H9 (cell line): ENCODE results near the gene NPAS2. TPM values are rescaled to one million over a fixed set of nuclear protein-coding genes. Genes with fewer than 3 reads are reported as not detected.

ENCODE experiments used
- DNase-seq: peaks from one replicate; pipeline ENCODE4 v3.0.0-alpha.2; 2017
- H2AFZ ChIP-seq: one replicate; pipeline ENCODE4 v1.6.1; 2013; ENCODE audit warnings: mild to moderate bottlenecking, low read length, control low read depth, moderate library complexity
- H2AK5ac ChIP-seq: 2 replicates; pipeline ENCODE4 v1.6.1; 2013; ENCODE audit warnings: low read length, control low read depth, mixed read lengths; ENCODE audit not compliant: insufficient read length
- H2BK120ac ChIP-seq: one replicate; pipeline ENCODE4 v1.6.1; 2013; ENCODE audit warnings: low read depth, mild to moderate bottlenecking, low read length, control low read depth, inconsistent platforms; ENCODE audit not compliant: poor library complexity, severe bottlenecking
- H2BK12ac ChIP-seq: 2 replicates; pipeline ENCODE4 v1.6.1; 2013; ENCODE audit warnings: low read length, control low read depth, mixed read lengths, low read depth; ENCODE audit not compliant: insufficient read length
- H2BK15ac ChIP-seq: 2 replicates; pipeline ENCODE4 v1.6.1; 2013; ENCODE audit warnings: low read depth, low read length, control low read depth
- H2BK20ac ChIP-seq: one replicate; pipeline ENCODE4 v1.6.1; 2013; ENCODE audit warnings: low read depth, mild to moderate bottlenecking, low read length, control low read depth, inconsistent platforms; ENCODE audit not compliant: poor library complexity, severe bottlenecking
- H2BK5ac ChIP-seq: 2 replicates; pipeline ENCODE4 v1.6.1; 2013; ENCODE audit warnings: low read length, control low read depth, mixed read lengths; ENCODE audit not compliant: insufficient read length
- H3K14ac ChIP-seq: 2 replicates; pipeline ENCODE4 v1.6.1; 2013; ENCODE audit warnings: low read length, control low read depth; ENCODE audit not compliant: insufficient read depth
- H3K18ac ChIP-seq: 2 replicates; pipeline ENCODE4 v1.6.1; 2013; ENCODE audit warnings: low read depth, mild to moderate bottlenecking, mixed read lengths, low read length, control low read depth; ENCODE audit not compliant: insufficient read length
- H3K23ac ChIP-seq: 2 replicates; pipeline ENCODE4 v1.6.1; 2013; ENCODE audit warnings: low read length, control low read depth, mixed read lengths, low read depth; ENCODE audit not compliant: insufficient read length
- H3K23me2 ChIP-seq: 2 replicates; pipeline ENCODE4 v1.6.1; 2013; ENCODE audit warnings: low read depth, mild to moderate bottlenecking, mixed read lengths, low read length, control low read depth; ENCODE audit not compliant: insufficient read length, poor library complexity, severe bottlenecking
- H3K27ac ChIP-seq: 2 replicates; pipeline ENCODE4 v1.5.1; 2013; ENCODE audit warnings: low read length, control low read depth, mixed read lengths, low read depth; ENCODE audit not compliant: insufficient read length
- H3K27me3 ChIP-seq: 2 replicates; pipeline ENCODE4 v1.6.1; 2013; ENCODE audit warnings: low read length, control low read depth, inconsistent platforms; ENCODE audit not compliant: insufficient read depth
- H3K4ac ChIP-seq: 2 replicates; pipeline ENCODE4 v1.6.1; 2013; ENCODE audit warnings: low read depth, mild to moderate bottlenecking, control low read depth, inconsistent platforms, low read length, moderate library complexity
- H3K4me1 ChIP-seq: 2 replicates; pipeline ENCODE4 v1.6.1; 2013; ENCODE audit warnings: low read length, control low read depth, inconsistent platforms; ENCODE audit not compliant: insufficient read depth
- H3K4me2 ChIP-seq: 2 replicates; pipeline ENCODE4 v1.6.1; 2013; ENCODE audit warnings: low read length, control low read depth, mixed read lengths; ENCODE audit not compliant: insufficient read length, insufficient read depth
- H3K56ac ChIP-seq: 2 replicates; pipeline ENCODE4 v1.6.1; 2013; ENCODE audit warnings: low read depth, mild to moderate bottlenecking, mixed read lengths, low read length, control low read depth; ENCODE audit not compliant: insufficient read length
- H3K79me1 ChIP-seq: 2 replicates; pipeline ENCODE4 v1.6.1; 2013; ENCODE audit warnings: low read depth, mild to moderate bottlenecking, moderate library complexity, low read length, control low read depth, inconsistent platforms; ENCODE audit not compliant: insufficient read depth, poor library complexity, severe bottlenecking
- H3K79me2 ChIP-seq: 2 replicates; pipeline ENCODE4 v1.6.1; 2013; ENCODE audit warnings: low read length, control low read depth, inconsistent platforms; ENCODE audit not compliant: insufficient read depth
- H3K9ac ChIP-seq: 2 replicates; pipeline ENCODE4 v1.6.1; 2013; ENCODE audit warnings: low read length, control low read depth, mixed read lengths; ENCODE audit not compliant: insufficient read length; ENCODE audit errors: extremely low read depth
- H3K9me3 ChIP-seq: one replicate; pipeline ENCODE4 v1.6.1; 2013; ENCODE audit warnings: low read depth, low read length, inconsistent platforms; ENCODE audit not compliant: control insufficient read depth
- H3T11ph ChIP-seq: one replicate; pipeline ENCODE4 v1.6.1; 2013; ENCODE audit warnings: mild to moderate bottlenecking, low read length, control low read depth, inconsistent platforms
- H4K20me1 ChIP-seq: one replicate; pipeline ENCODE4 v1.6.1; 2013; ENCODE audit not compliant: control insufficient read depth, insufficient read length, insufficient read depth
- H4K5ac ChIP-seq: 2 replicates; pipeline ENCODE4 v1.6.1; 2013; ENCODE audit warnings: low read depth, mild to moderate bottlenecking, mixed read lengths, low read length, control low read depth; ENCODE audit not compliant: insufficient read length
- H4K8ac ChIP-seq: replicated peaks from 2 replicates; pipeline ENCODE4 v1.6.1; 2013; ENCODE audit warnings: low read length, control low read depth, mixed read lengths, low read depth; ENCODE audit not compliant: insufficient read length
- H4K91ac ChIP-seq: 2 replicates; pipeline ENCODE4 v1.6.1; 2013; ENCODE audit warnings: low read depth, mild to moderate bottlenecking, moderate library complexity, mixed read lengths, low read length, control low read depth; ENCODE audit not compliant: insufficient read length
- H3K27ac Mint-ChIP-seq, 3 experiments: 2 replicates in 2 of 3; 3 replicates in 1 of 3; pipeline ENCODE4 v1.8.0; 2020 to 2021; ENCODE audit warnings: mixed read lengths in 3 of 3, mild to moderate bottlenecking in 1 of 3, moderate library complexity in 1 of 3
- H3K27me3 Mint-ChIP-seq: 2 replicates; pipeline ENCODE4 v1.8.0; 2021; ENCODE audit warnings: low read depth, mild to moderate bottlenecking, moderate library complexity, mixed read lengths
- H3K36me3 Mint-ChIP-seq, 3 experiments: 2 replicates in 2 of 3; 3 replicates in 1 of 3; pipeline ENCODE4 v1.8.0; 2020 to 2021; ENCODE audit warnings: low read depth in 3 of 3, mixed read lengths in 3 of 3; ENCODE audit not compliant: insufficient read depth in 1 of 3
- H3K4me1 Mint-ChIP-seq, 2 experiments: 2 replicates each; pipeline ENCODE4 v1.8.0; 2020; ENCODE audit warnings: mixed read lengths in 2 of 2
- H3K4me3 Mint-ChIP-seq, 2 experiments: 2 replicates in 1 of 2; 3 replicates in 1 of 2; pipeline ENCODE4 v1.8.0; 2020 to 2021; ENCODE audit warnings: mild to moderate bottlenecking in 2 of 2, mixed read lengths in 2 of 2, moderate library complexity in 1 of 2
- H3K9me3 Mint-ChIP-seq, 2 experiments: 2 replicates in 1 of 2; 3 replicates in 1 of 2; pipeline ENCODE4 v1.8.0; 2020; ENCODE audit warnings: mild to moderate bottlenecking in 2 of 2, mixed read lengths in 2 of 2, moderate library complexity in 1 of 2
- WGBS: extraction: QIAGEN DNeasy Blood & Tissue Kit; methylation state at CpG from one replicate; pipeline ENCODE4 v1.1.7; 2013; ENCODE audit warnings: missing lambda C conversion rate, low lambda C conversion rate, mixed read lengths; ENCODE audit not compliant: insufficient read length; ENCODE audit errors: extremely low coverage; 5-methylcytosine and 5-hydroxymethylcytosine counted together
- total RNA-seq: library from RNA; stranded (reverse); gene quantifications from 2 replicates; pipeline ENCODE4 v1.2.1, GENCODE V29; 2021
- TF ChIP-seq, protein P1 (sequence below): fragments of 200-600 bp; sonication (generic); conservative IDR thresholded peaks from 3 replicates; pipeline ENCODE4 v1.8.0; 2021; ENCODE audit warnings: antibody characterized with exemption, mild to moderate bottlenecking

The NPAS2 gene
- total RNA-seq, 1 experiment from 2014 or later = 1.3 TPM

DNA sequence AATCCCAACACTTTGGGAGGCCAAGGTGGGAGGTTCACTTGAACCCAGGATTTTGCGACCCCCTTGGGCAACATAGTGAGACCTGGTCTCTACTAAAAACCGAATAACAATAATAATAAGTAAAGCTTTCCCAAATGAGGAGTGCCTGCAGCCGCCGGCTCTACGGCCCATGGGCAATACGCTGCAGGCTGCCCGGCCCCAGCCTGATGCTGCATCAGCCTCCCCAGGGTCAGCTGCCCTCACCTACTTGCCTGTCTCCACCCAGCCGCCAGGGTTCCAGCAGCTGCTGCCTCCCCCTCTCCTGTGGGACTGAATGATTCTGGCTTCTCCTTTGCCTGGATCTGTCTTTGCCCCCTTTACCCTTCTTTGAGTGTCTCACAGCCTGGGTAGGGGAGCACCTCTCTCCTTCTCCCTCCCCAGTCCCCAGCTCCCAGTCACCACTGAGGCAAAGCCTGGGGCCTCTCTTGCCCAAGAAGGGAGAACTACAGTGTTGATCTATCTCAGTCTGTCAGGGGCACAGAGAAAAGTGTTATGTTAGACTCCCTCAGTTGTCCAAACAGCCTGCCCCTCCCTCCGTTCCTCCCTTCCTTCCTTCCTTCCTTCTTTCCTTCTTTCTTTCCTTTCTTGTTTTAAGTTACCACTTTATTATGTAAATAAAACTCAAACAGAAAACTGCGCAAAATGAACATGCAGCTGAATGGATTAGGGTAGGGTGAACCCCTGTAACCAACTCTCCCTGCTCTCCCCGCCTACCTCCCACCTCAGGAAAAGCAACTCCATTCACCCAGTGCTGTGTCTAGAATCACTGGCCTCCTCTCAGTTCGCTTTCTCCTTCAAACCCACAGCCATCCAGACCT, 38.2 kb upstream of the NPAS2 start:
- Mint-ChIP-seq H3K4me1 (peaks cover 11 to 16% of the 10 kb centered on the region in 2 experiments), H3K27ac (peak overlapping the region in 1 of 3 experiments; percentile 6; a peak in 2 of 7 replicates), H3K36me3 (no peaks in the 10 kb centered on the region), H3K27me3 (peaks cover 2% of the 10 kb centered on the region; the same call in 1 of the 2 replicates), H3K9me3 (no peaks in the 10 kb centered on the region), H3K4me3 (no peak overlapping the region)
- Histone ChIP-seq H4K5ac (no peak overlapping the region), H4K20me1 (no peaks in the 10 kb centered on the region), H2BK15ac (no peak overlapping the region), H3K4me2 (no peak overlapping the region), H2AFZ (no peak overlapping the region), H3K79me2 (no peaks in the 10 kb centered on the region), H3K4ac (no peak overlapping the region), H3K4me1 (no peaks in the 10 kb centered on the region; the same call in 1 of the 2 replicates), H2BK12ac (no peak overlapping the region), H3K23me2 (no peaks in the 10 kb centered on the region), H2BK120ac (no peak overlapping the region), H3K27ac (no peak overlapping the region), H3K23ac (no peak overlapping the region), H3K56ac (no peak overlapping the region), H3K9ac (no peak overlapping the region), H4K91ac (no peak overlapping the region), H3K9me3 (no peaks in the 10 kb centered on the region), H2BK5ac (no peak overlapping the region), H3K79me1 (no peaks in the 10 kb centered on the region), H3K18ac (no peak overlapping the region), H3K14ac (no peak overlapping the region), H3K27me3 (no peaks in the 10 kb centered on the region), H2AK5ac (no peak overlapping the region), H4K8ac (no peak overlapping the region), H2BK20ac (no peak overlapping the region), H3T11ph (no peak overlapping the region)
- WGBS = no CpG with 5 or more reads among the region's 12 CpGs
- TF ChIP-seq, protein P1, sequence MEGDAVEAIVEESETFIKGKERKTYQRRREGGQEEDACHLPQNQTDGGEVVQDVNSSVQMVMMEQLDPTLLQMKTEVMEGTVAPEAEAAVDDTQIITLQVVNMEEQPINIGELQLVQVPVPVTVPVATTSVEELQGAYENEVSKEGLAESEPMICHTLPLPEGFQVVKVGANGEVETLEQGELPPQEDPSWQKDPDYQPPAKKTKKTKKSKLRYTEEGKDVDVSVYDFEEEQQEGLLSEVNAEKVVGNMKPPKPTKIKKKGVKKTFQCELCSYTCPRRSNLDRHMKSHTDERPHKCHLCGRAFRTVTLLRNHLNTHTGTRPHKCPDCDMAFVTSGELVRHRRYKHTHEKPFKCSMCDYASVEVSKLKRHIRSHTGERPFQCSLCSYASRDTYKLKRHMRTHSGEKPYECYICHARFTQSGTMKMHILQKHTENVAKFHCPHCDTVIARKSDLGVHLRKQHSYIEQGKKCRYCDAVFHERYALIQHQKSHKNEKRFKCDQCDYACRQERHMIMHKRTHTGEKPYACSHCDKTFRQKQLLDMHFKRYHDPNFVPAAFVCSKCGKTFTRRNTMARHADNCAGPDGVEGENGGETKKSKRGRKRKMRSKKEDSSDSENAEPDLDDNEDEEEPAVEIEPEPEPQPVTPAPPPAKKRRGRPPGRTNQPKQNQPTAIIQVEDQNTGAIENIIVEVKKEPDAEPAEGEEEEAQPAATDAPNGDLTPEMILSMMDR = no peak
- no peak for DNase-seq
